ENCODE data around the gene CCR5AS.

The CCR5AS gene

DNA sequence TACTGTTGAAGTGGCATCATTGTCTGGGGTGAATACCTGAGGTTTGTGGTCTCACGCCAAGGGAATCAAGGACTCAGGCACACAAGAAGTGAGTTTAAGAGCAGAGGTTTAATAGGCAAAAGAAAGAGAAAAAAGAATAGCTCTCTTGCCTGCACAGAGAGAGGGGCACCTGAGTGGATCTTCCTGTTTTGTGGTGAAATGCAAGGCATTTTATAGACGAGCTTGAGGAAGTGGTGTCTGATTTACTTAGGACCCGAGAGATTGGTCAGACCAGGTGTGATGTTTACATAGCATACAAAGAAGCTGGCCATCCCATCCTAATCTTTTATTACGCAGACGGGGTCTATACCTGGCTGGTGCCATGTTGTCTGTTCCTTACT lies 22.9 kb downstream of the CCR5AS start (continued):
- TF ChIP-seq, protein P1, sequence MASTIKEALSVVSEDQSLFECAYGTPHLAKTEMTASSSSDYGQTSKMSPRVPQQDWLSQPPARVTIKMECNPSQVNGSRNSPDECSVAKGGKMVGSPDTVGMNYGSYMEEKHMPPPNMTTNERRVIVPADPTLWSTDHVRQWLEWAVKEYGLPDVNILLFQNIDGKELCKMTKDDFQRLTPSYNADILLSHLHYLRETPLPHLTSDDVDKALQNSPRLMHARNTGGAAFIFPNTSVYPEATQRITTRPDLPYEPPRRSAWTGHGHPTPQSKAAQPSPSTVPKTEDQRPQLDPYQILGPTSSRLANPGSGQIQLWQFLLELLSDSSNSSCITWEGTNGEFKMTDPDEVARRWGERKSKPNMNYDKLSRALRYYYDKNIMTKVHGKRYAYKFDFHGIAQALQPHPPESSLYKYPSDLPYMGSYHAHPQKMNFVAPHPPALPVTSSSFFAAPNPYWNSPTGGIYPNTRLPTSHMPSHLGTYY (CRISPR knock-in tag; IDR thresholded peaks at IDR 0.05): no peak
- TF ChIP-seq GABPB1 (CRISPR knock-in tag; IDR thresholded peaks at IDR 0.05) (no peak), SOX15 (CRISPR knock-in tag; IDR thresholded peaks at IDR 0.05) (no peak), IRF2 (CRISPR knock-in tag; IDR thresholded peaks at IDR 0.05; ENCODE audit: borderline replicate concordance, low read depth) (no peak), ZMAT4 (CRISPR knock-in tag; IDR thresholded peaks at IDR 0.05) (no peak), MXD4 (CRISPR knock-in tag; IDR thresholded peaks at IDR 0.05; ENCODE audit: borderline replicate concordance) (no peak), ARID4B (CRISPR knock-in tag; IDR thresholded peaks at IDR 0.05; ENCODE audit: borderline replicate concordance) (no peak), EMX1 (CRISPR knock-in tag; IDR thresholded peaks at IDR 0.05) (no peak), CBFB (CRISPR knock-in tag; IDR thresholded peaks at IDR 0.05; ENCODE audit: low read depth) (no peak), TCF7 (CRISPR knock-in tag; IDR thresholded peaks at IDR 0.05; ENCODE audit: low read depth) (no peak), E2F1 (CRISPR knock-in tag; IDR thresholded peaks at IDR 0.05) (no peak), TEAD1 (CRISPR knock-in tag; IDR thresholded peaks at IDR 0.05) (no peak), ZNF219 (CRISPR knock-in tag; IDR thresholded peaks at IDR 0.05; ENCODE audit: borderline replicate concordance) (no peak)

- Mint-ChIP-seq H3K27me3 (ENCODE audit: low read depth) (no peaks in the 10 kb centered on the region), H3K27ac (no peak overlapping the region), H3K9me3 (peaks cover 7% of the 10 kb centered on the region; the same call in 1 of the 2 replicates), H3K4me3 (no peak overlapping the region), H3K36me3 (no peaks in the 10 kb centered on the region), H3K4me1 (peaks cover 35% of the 10 kb centered on the region)
- DNase-seq (ENCODE audit: low spot score) (no peak), ATAC-seq (no peak)
- no peak for TF ChIP-seq GTF2I (CRISPR knock-in tag; conservative IDR thresholded peaks at IDR 0.05)
- no peak for TF ChIP-seq ZNF263 (CRISPR knock-in tag; IDR thresholded peaks at IDR 0.05; ENCODE audit: low read depth)
- no peak for TF ChIP-seq ZNF532 (CRISPR knock-in tag; IDR thresholded peaks at IDR 0.05; ENCODE audit: borderline replicate concordance)
- ChIA-PET CTCF (interaction anchor here (0.6 to 2.6 kb wide), 4 partner anchors 43 to 304 kb away, joined by 3 to 8 read pairs (median 4); no protein-coding TSS in a partner anchor), POLR2A (no interaction called here)
Observed at GRCh38 chr3:46383211-46383950, 23.5 kb downstream of the CCR5AS start.
